Thoracic aorta (tissue), 2 donors: ENCODE data around the gene RDH5. TPM values are rescaled to one million over a fixed set of nuclear protein-coding genes. Genes with fewer than 3 reads are reported as not detected.

Source experiments
- ATAC-seq: fragments of 150-250 bp; one replicate; pipeline ENCODE4 v1.8.0; 2017; ENCODE audit warnings: low read depth; ENCODE audit not compliant: insufficient number of reproducible peaks, low FRiP score
- DNase-seq: peaks from one replicate; pipeline ENCODE4 v3.0.0-alpha.2; 2020; ENCODE audit warnings: low spot score
- H3K27ac ChIP-seq, 2 donors: fragments of 200-600 bp; sonication (generic); 1 replicate in 1 of 2; 2 replicates in 1 of 2; pipeline ENCODE4 v1.5.1; 2016; ENCODE audit warnings: mild to moderate bottlenecking in 2 of 2, moderate library complexity in 2 of 2
- H3K27me3 ChIP-seq: fragments of 200-600 bp; sonication (generic); replicated peaks from 2 replicates; pipeline ENCODE4 v1.6.0; 2016; ENCODE audit warnings: mild to moderate bottlenecking; ENCODE audit not compliant: insufficient read depth
- H3K36me3 ChIP-seq: fragments of 200-600 bp; sonication (generic); one replicate; pipeline ENCODE4 v1.5.1; 2016
- H3K4me1 ChIP-seq, 2 donors: fragments of 200-600 bp; sonication (generic); 1 replicate in 1 of 2; 2 replicates in 1 of 2; pipeline versions ENCODE4 v1.5.1 to v1.6.0; 2016; ENCODE audit warnings: low read depth in 2 of 2, mild to moderate bottlenecking in 1 of 2; ENCODE audit not compliant: control insufficient read depth in 1 of 2
- H3K4me3 ChIP-seq: fragments of 200-600 bp; sonication (generic); 2 replicates; pipeline ENCODE4 v1.5.1; 2016; ENCODE audit warnings: mild to moderate bottlenecking
- H3K9me3 ChIP-seq: fragments of 200-600 bp; sonication (generic); 2 replicates; pipeline ENCODE4 v1.5.1; 2016
- total RNA-seq, 2 donors: library from RNA; depleted of rRNA; stranded (reverse); fragments of >200 nt; gene quantifications; one replicate each; pipeline versions ENCODE4 v1.1.0 to v1.2.3, GENCODE V29; 2016
- TF ChIP-seq, protein P1 (sequence below): fragments of 200-600 bp; sonication (generic); IDR thresholded peaks from one replicate; pipeline ENCODE4 v1.5.1; 2019; ENCODE audit warnings: antibody characterized with exemption

The RDH5 gene
- total RNA-seq, 2 donors from 2014 or later: 24.4 to 29.5 TPM

DNA sequence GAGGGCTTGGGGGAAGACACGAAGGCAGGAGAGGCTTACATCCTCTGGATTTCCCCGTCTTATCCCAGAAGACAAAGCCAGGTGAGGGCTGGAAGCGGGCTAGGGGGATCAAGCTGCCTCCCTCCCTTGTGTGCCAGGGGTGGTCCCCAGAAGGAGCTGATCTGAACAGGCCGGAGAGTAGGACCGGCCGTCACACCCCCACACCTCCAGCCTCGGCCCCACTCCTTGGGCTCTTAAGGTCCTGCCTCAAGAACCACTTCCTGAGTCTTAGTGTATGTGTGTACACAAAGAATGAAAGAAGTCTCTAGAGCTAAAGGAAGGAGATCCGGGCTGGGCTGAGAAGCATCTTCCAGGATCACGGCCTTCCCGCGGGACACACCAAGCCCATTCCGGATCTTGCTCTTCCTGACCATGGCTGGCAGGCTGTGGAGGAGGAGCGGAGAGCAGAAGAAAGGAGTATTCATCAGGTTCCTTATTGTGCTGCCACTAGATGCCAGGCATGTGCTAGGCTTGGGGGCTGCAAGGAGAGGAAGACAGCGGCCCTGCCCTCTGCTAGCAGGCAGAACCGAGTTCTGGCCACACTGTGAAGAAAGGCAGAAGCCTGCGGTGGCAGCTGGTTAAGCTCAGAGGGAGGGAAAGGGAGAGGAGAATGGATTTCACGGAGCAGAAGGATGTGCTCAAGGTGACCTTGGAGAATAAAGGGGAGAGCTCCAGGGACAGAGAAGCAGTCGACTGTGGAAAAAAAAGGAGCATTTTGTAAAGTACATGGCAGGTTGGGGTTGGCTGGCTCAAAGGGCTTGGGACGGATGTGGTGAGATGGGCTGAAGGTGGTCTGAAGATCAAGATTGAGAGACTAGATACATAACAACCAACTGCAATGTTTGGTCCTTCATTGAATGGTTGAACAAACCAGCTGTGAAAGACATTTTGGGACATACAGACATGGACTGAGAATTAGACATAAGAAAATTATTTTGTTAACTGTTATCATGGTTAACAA, 9.9 kb downstream of the RDH5 start:
- Histone ChIP-seq H3K36me3 (peaks cover 15% of the 10 kb centered on the region), H3K9me3 (no peaks in the 10 kb centered on the region), H3K27me3 (no peaks in the 10 kb centered on the region), H3K4me3 (peak overlapping the region; percentile 95), H3K4me1 (peaks cover 23 to 42% of the 10 kb centered on the region in 2 donors), H3K27ac (peak overlapping the region; percentile 98 to 100)
- ATAC-seq: peak; percentile 9
- no peak for DNase-seq
- TF ChIP-seq, protein P1, sequence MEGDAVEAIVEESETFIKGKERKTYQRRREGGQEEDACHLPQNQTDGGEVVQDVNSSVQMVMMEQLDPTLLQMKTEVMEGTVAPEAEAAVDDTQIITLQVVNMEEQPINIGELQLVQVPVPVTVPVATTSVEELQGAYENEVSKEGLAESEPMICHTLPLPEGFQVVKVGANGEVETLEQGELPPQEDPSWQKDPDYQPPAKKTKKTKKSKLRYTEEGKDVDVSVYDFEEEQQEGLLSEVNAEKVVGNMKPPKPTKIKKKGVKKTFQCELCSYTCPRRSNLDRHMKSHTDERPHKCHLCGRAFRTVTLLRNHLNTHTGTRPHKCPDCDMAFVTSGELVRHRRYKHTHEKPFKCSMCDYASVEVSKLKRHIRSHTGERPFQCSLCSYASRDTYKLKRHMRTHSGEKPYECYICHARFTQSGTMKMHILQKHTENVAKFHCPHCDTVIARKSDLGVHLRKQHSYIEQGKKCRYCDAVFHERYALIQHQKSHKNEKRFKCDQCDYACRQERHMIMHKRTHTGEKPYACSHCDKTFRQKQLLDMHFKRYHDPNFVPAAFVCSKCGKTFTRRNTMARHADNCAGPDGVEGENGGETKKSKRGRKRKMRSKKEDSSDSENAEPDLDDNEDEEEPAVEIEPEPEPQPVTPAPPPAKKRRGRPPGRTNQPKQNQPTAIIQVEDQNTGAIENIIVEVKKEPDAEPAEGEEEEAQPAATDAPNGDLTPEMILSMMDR: no peak

DNA sequence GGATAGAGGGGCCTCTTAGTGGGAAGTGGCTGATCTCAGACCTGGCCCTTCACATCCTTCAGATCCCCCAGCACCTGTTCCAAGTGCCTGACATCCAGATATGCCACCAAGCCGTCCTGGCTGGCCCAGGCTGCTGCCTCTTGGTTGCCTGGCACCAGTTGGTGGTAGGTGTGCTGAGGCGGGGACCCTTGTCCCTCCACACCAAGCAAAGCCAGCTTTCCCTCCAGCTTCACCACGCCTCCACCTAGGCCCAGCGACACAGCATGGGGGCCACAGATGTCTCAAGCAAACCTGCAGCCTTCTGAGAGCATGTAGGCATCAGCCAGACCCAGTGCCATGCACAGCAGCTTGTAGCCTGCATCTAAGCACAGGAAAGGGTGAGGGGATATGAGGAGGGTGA, 12.1 kb downstream of the RDH5 start:
- no peak overlapping the region for H3K27ac ChIP-seq
- ATAC-seq: no peak
- H3K4me3 ChIP-seq: no peak overlapping the region
- TF ChIP-seq, protein P1: no peak
- H3K36me3 ChIP-seq: no peaks in the 10 kb centered on the region
- no peak for DNase-seq
- no peaks in the 10 kb centered on the region for H3K9me3 ChIP-seq
- H3K4me1 ChIP-seq: peaks cover 13 to 23% of the 10 kb centered on the region in 2 donors
- no peaks in the 10 kb centered on the region for H3K27me3 ChIP-seq

DNA sequence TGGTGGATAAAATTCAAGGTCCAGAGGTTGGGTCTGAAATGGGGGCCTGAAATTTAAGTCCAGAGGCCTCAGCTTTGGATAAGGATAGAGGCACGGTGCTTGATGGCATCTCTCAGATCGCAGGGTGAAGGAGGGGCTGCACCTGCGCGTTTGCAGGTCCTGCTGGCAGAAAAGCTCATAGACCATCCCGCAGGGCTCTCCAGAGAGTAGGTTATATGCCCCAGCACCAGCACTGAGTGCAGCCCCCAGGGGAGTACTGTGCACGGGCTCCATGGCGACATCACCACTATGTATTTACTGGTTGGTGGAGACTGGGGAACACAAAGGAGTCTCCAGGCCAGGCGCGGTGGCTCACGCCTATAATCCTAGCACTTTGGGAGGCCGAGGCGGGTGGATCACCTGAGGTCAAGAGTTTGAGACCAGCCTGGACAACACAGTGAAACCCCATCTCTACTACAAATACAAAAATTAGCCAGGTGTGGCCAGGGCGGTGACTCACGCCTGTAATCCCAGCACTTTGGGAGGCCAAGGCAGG, 12.9 kb downstream of the RDH5 start:
- no peak overlapping the region for H3K27ac ChIP-seq
- DNase-seq: no peak

DNA sequence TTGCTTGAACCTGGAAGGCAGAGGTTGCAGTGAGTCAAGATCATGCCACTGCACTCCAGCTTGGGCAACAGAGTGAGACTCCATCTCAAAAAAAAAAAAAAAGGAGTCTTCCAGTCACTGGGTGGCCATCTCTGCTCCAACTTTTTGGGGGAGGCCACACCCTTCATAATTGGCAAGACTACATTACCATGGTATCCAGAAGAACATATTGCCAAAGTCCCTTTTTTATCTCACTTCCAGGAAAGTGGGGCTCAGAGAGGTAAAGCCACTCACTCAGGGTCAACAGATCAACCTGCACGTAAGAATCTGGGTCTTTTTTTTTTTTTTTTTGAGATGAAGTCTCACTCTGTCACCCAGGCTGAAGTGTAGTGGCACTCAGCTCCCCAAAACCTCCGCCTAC, 13.7 kb downstream of the RDH5 start:
- ATAC-seq: no peak
- Histone ChIP-seq H3K4me3 (no peak overlapping the region), H3K9me3 (no peaks in the 10 kb centered on the region), H3K36me3 (no peaks in the 10 kb centered on the region), H3K27ac (no peak overlapping the region), H3K4me1 (peaks cover 14 to 26% of the 10 kb centered on the region in 2 donors), H3K27me3 (no peaks in the 10 kb centered on the region)
- TF ChIP-seq, protein P1: no peak
- DNase-seq: no peak

More for the DNA sequence above, 12.9 kb downstream of the RDH5 start:
- H3K36me3 ChIP-seq: no peaks in the 10 kb centered on the region
- H3K9me3 ChIP-seq: no peaks in the 10 kb centered on the region
- H3K27me3 ChIP-seq: no peaks in the 10 kb centered on the region
- TF ChIP-seq, protein P1: no peak
- ATAC-seq: no peak
- H3K4me1 ChIP-seq: peaks cover 13 to 25% of the 10 kb centered on the region in 2 donors
- no peak overlapping the region for H3K4me3 ChIP-seq

DNA sequence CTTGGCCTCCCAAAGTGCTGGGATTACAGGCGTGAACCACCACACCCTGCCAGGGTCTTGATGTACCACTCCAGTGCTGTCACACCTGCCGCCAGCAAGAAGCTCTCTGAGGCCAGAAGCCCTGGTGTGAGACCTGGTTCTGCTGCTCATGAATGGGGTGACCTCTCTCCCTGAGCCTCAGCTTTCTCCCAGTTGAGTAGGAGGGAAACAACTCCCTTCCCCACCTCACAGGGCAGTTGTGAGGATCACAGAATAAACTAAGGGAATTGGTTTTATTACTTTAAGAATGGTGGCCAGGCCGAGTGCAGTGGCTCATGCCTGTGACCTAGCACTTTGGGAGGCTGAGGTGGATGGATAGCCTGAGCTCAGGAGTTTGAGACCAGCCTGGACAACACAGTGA, 14.4 kb downstream of the RDH5 start:
- DNase-seq (no peak), ATAC-seq (no peak)
- Histone ChIP-seq H3K27me3 (no peaks in the 10 kb centered on the region), H3K27ac (no peak overlapping the region), H3K9me3 (no peaks in the 10 kb centered on the region), H3K36me3 (no peaks in the 10 kb centered on the region), H3K4me3 (no peak overlapping the region), H3K4me1 (peaks cover 14 to 26% of the 10 kb centered on the region in 2 donors)
- TF ChIP-seq, protein P1: no peak
